ENCODE results near the gene GIPC3.
"Not testable (repeated sequence)": the region's sequence is repeated elsewhere in the genome, so short reads cannot be mapped to it uniquely, and the experiment has no call there.

GIPC3 gene

GRCh38 chr19:3576696-3577443, 8.4 kb upstream of the GIPC3 start:
- no peak for DNase-seq (ENCODE audit: low read depth)

GRCh38 chr19:3577723-3578344, 7.4 kb upstream of the GIPC3 start:
- DNase-seq (ENCODE audit: low read depth) = no peak

GRCh38 chr19:3578390-3578789, 6.9 kb upstream of the GIPC3 start:
- DNase-seq (ENCODE audit: low read depth) = no peak

GRCh38 chr19:3580156-3580934, 4.9 kb upstream of the GIPC3 start:
- no peak for DNase-seq (ENCODE audit: low read depth)

GRCh38 chr19:3581792-3582191, 3.5 kb upstream of the GIPC3 start:
- not testable (repeated sequence) for DNase-seq (ENCODE audit: low read depth)

- DNase-seq (ENCODE audit: low read depth) = not testable (repeated sequence)
Observed at GRCh38 chr19:3584036-3584802, 1.1 kb upstream of the GIPC3 start.

GRCh38 chr19:3586127-3586626, 899 bp downstream of the GIPC3 start:
- DNase-seq (ENCODE audit: low read depth) = no peak

- no peak for DNase-seq (ENCODE audit: low read depth)
Observed at GRCh38 chr19:3586707-3587346, 1.5 kb downstream of the GIPC3 start.

- no peak for DNase-seq (ENCODE audit: low read depth)
Observed at GRCh38 chr19:3589439-3589838, 4.2 kb downstream of the GIPC3 start.

- DNase-seq (ENCODE audit: low read depth) = no peak
Observed at GRCh38 chr19:3589949-3590348, 4.7 kb downstream of the GIPC3 start.

- no peak for DNase-seq (ENCODE audit: low read depth)
Observed at GRCh38 chr19:3590991-3591659, 5.8 kb downstream of the GIPC3 start.

- DNase-seq (ENCODE audit: low read depth) = no peak
Observed at GRCh38 chr19:3591876-3592613, 6.8 kb downstream of the GIPC3 start.

GRCh38 chr19:3593156-3593555, 7.9 kb downstream of the GIPC3 start:
- no peak for DNase-seq (ENCODE audit: low read depth)

GRCh38 chr19:3595521-3596061, 10.3 kb downstream of the GIPC3 start:
- DNase-seq (ENCODE audit: low read depth) = no peak

GRCh38 chr19:3599776-3600187, 14.5 kb downstream of the GIPC3 start:
- DNase-seq (ENCODE audit: low read depth) = no peak

GRCh38 chr19:3601021-3601420, 15.7 kb downstream of the GIPC3 start:
- no peak for DNase-seq (ENCODE audit: low read depth)

- no peak for DNase-seq (ENCODE audit: low read depth)
Observed at GRCh38 chr19:3603121-3603811, 18.0 kb downstream of the GIPC3 start.

GRCh38 chr19:3604227-3604986, 19.1 kb downstream of the GIPC3 start:
- DNase-seq (ENCODE audit: low read depth) = no peak

GRCh38 chr19:3604987-3605343, 19.7 kb downstream of the GIPC3 start:
- DNase-seq (ENCODE audit: low read depth) = no peak
